Measurements from ENCODE around the gene HSD17B12.

Gene HSD17B12

DNA sequence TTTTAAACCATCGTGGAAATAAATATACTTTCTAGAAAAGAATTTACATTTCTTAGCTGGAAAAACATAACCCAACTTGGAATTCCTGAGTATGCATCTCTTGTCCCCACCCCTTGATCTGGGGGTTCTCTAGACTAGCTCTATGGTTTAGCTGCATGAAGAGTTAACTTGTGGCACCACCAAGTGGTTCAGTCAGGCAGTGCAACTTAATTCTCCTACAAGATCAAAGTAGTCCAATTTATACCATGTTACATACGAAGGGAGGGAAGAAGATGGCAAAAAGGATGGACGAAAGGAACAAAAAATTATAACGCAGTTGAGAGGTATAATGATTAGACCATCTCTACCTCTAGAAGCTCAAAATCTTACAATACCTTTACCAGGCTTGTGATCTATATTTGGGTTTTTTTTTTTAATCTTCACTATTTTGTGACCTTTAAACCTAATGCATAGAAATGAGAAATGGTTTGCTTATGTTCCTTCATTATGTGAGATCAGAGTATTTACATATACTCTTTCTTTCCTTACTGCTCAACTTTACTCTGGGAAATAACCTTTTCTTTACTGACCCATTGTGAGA is 171.6 kb downstream of the HSD17B12 start:
- no peak overlapping the region for H3K27ac ChIP-seq (ENCODE audit: low read length)
- no peaks in the 10 kb centered on the region for H3K9me3 ChIP-seq (ENCODE audit: control insufficient read depth, insufficient read depth, low read length)
- peak; percentile 66 for DNase-seq (ENCODE audit: low read depth, low spot score)
- no CpG with 5 or more reads among the region's 4 CpGs for WGBS (ENCODE audit: insufficient coverage, insufficient read length)
- no peaks in the 10 kb centered on the region for H3K4me1 ChIP-seq (ENCODE audit: control insufficient read depth, insufficient read depth, low read length)
- no peaks in the 10 kb centered on the region for H3K27me3 ChIP-seq (ENCODE audit: control insufficient read depth, insufficient read depth, low read length)
- no peak overlapping the region for H3K4me3 ChIP-seq (ENCODE audit: low read length)
- no peaks in the 10 kb centered on the region for H3K36me3 ChIP-seq (ENCODE audit: control insufficient read depth, insufficient read depth, low read length)

DNA sequence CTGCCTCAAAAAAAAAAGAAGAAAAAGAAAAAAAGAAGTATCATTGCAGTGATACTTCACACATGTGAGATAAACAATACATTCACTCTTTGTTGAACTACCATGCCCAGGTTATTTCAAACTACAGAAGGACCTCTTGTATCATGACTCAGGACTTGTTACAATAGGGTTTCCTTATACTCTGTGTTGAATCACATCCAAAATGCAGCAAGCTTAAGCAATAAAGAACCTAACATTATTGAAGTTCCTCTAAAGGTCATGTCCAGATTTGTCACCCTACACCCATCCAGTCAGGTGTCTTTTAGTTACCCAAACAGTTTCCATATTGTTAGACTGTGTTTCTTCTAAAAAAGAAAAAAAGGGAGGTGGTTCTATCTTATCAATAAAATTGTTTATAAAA is 173.2 kb downstream of the HSD17B12 start:
- no peak overlapping the region for H3K27ac ChIP-seq (ENCODE audit: low read length)
- no peak for DNase-seq (ENCODE audit: low read depth, low spot score)
- no peaks in the 10 kb centered on the region for H3K27me3 ChIP-seq (ENCODE audit: control insufficient read depth, insufficient read depth, low read length)
- H3K9me3 ChIP-seq (ENCODE audit: control insufficient read depth, insufficient read depth, low read length): no peaks in the 10 kb centered on the region
- no peaks in the 10 kb centered on the region for H3K36me3 ChIP-seq (ENCODE audit: control insufficient read depth, insufficient read depth, low read length)
- no peak overlapping the region for H3K4me3 ChIP-seq (ENCODE audit: low read length)
- no peaks in the 10 kb centered on the region for H3K4me1 ChIP-seq (ENCODE audit: control insufficient read depth, insufficient read depth, low read length)

DNA sequence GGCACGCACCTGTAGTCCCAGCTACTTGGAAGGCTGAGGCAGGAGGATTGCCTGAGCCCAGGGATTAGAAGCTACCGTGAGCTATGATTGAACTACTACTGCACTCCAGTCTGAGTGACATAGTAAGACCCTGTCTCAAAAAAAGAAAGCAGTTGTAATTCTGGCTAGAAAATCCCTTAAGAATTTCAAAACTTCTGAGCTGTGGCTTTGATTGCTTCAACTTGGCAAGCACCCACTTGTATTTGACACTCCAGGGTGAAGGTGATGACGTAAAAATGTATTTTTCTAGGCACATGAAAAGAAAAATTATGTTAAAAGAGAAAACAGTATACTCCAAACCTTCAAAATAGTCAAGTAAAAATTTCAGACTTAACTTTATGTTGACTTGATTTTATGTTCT is 176.5 kb downstream of the HSD17B12 start:
- Histone ChIP-seq H3K27ac (ENCODE audit: low read length) (no peak overlapping the region), H3K27me3 (ENCODE audit: control insufficient read depth, insufficient read depth, low read length) (no peaks in the 10 kb centered on the region), H3K4me3 (ENCODE audit: low read length) (no peak overlapping the region), H3K36me3 (ENCODE audit: control insufficient read depth, insufficient read depth, low read length) (no peaks in the 10 kb centered on the region), H3K4me1 (ENCODE audit: control insufficient read depth, insufficient read depth, low read length) (no peaks in the 10 kb centered on the region), H3K9me3 (ENCODE audit: control insufficient read depth, insufficient read depth, low read length) (no peaks in the 10 kb centered on the region)
- no CpG with 5 or more reads among the region's 3 CpGs for WGBS (ENCODE audit: insufficient coverage, insufficient read length)
- DNase-seq (ENCODE audit: low read depth, low spot score): no peak

DNA sequence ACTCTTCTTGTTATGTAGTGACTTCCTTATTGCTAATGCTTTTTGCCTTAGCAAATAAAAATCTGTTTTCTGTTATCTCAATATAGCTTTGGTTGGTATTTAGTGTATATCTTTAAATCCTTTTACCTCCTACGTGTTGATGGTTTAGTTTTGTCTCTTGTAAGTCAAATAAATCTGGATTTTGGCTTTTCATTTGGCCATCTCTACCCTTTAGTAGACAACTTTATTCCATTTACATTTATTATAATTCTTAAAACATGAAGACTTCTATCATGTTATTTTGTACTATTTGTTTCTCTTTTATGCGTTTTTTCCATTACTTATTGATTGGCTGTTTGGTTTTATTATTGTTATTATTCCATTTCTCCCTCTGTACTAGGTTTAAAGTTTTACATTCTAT is 180.6 kb downstream of the HSD17B12 start:
- Histone ChIP-seq H3K9me3 (ENCODE audit: control insufficient read depth, insufficient read depth, low read length) (no peaks in the 10 kb centered on the region), H3K27me3 (ENCODE audit: control insufficient read depth, insufficient read depth, low read length) (no peaks in the 10 kb centered on the region), H3K36me3 (ENCODE audit: control insufficient read depth, insufficient read depth, low read length) (no peaks in the 10 kb centered on the region), H3K27ac (ENCODE audit: low read length) (no peak overlapping the region), H3K4me1 (ENCODE audit: control insufficient read depth, insufficient read depth, low read length) (no peaks in the 10 kb centered on the region), H3K4me3 (ENCODE audit: low read length) (no peak overlapping the region)
- no peak for DNase-seq (ENCODE audit: low read depth, low spot score)
- no CpG with 5 or more reads among the region's 2 CpGs for WGBS (ENCODE audit: insufficient coverage, insufficient read length)

DNA sequence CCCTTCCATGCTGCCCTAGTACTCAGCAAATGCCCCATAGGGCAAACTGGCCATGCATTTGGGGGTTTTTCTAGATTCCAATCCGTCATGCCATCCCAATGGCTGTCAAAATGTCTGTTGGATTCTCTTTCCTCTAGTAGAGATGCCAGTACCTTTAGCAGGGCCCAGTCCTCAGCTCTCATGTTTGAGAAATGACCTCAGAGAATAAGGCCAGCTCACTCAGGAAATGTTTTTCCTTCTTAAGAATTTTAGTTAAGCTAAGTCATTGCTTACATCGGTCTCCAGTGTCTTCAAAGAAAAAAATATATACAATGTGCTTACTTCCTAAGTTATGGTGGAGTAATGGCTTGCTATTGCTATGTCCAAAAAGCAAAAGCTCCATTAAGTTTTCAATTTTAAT is 186.0 kb downstream of the HSD17B12 start:
- Histone ChIP-seq H3K36me3 (ENCODE audit: control insufficient read depth, insufficient read depth, low read length) (no peaks in the 10 kb centered on the region), H3K4me1 (ENCODE audit: control insufficient read depth, insufficient read depth, low read length) (no peaks in the 10 kb centered on the region), H3K27ac (ENCODE audit: low read length) (no peak overlapping the region), H3K27me3 (ENCODE audit: control insufficient read depth, insufficient read depth, low read length) (no peaks in the 10 kb centered on the region; the same call in 1 of the 2 replicates), H3K9me3 (ENCODE audit: control insufficient read depth, insufficient read depth, low read length) (no peaks in the 10 kb centered on the region), H3K4me3 (ENCODE audit: low read length) (no peak overlapping the region)
- no peak for DNase-seq (ENCODE audit: low read depth, low spot score)
- WGBS (ENCODE audit: insufficient coverage, insufficient read length): no CpG with 5 or more reads among the region's 2 CpGs

DNA sequence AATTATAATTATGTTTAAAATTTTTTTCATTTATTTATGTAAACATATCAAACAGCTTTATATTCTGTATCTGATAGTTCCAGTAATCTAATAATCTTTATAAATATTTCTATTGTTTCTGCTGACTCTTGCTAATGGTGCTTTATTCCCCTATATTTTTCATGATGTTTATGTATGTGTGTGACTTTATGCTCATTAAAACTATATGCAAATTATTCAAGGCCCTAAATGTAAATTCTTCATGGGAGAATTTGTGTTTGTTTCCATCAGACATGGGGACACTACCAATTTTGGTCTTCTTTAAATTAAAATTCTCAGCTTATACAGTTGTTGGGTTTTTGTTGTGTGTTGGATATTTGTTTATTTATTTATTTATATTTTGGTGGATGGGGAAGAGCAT is 186.4 kb downstream of the HSD17B12 start:
- no peak overlapping the region for H3K4me3 ChIP-seq (ENCODE audit: low read length)
- no peak for DNase-seq (ENCODE audit: low read depth, low spot score)
- no peak overlapping the region for H3K27ac ChIP-seq (ENCODE audit: low read length)
- H3K27me3 ChIP-seq (ENCODE audit: control insufficient read depth, insufficient read depth, low read length): no peaks in the 10 kb centered on the region; the same call in 1 of the 2 replicates
- H3K9me3 ChIP-seq (ENCODE audit: control insufficient read depth, insufficient read depth, low read length): no peaks in the 10 kb centered on the region
- H3K36me3 ChIP-seq (ENCODE audit: control insufficient read depth, insufficient read depth, low read length): no peaks in the 10 kb centered on the region
- H3K4me1 ChIP-seq (ENCODE audit: control insufficient read depth, insufficient read depth, low read length): no peaks in the 10 kb centered on the region

DNA sequence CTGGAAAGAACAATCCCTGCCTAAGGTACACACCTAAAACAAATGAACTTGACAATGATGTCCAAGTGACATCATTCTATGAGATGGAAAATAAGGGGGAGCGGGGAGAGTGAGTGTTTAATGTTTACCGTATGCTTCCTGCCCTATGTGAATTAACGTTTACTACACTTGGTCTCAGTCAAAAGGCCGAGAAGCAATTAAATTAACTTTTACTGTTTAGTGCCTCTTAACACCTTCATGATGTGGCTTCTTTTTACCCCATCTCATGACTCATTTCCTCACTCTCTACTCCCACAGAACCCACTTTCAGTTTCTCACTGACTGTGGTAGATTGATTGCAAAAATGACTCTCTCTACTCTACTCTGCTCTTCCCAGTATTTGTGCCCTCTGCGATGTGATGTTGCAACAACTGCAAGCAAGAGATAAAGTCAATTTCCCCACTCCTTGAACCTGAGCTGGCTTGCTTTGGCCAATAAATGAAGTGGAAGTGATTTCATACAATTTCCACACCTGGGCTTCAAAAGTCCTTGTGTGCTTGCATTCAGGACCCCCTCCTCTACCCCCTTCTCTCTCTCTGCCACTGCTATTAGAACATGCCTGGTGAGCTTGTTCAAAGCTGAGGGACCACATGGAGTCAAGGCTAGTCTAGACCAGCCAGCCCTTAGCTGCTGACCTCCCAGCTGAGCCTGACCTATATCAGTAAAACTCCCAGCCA is 188.5 kb downstream of the HSD17B12 start:
- WGBS (ENCODE audit: insufficient coverage, insufficient read length): no CpG with 5 or more reads among the region's 5 CpGs
- H3K27ac ChIP-seq (ENCODE audit: low read length): no peak overlapping the region
- DNase-seq (ENCODE audit: low read depth, low spot score): no peak
- no peaks in the 10 kb centered on the region for H3K36me3 ChIP-seq (ENCODE audit: control insufficient read depth, insufficient read depth, low read length)
- H3K4me1 ChIP-seq (ENCODE audit: control insufficient read depth, insufficient read depth, low read length): no peaks in the 10 kb centered on the region
- H3K9me3 ChIP-seq (ENCODE audit: control insufficient read depth, insufficient read depth, low read length): no peaks in the 10 kb centered on the region
- H3K27me3 ChIP-seq (ENCODE audit: control insufficient read depth, insufficient read depth, low read length): no peaks in the 10 kb centered on the region; the same call in 1 of the 2 replicates
- no peak overlapping the region for H3K4me3 ChIP-seq (ENCODE audit: low read length)

DNA sequence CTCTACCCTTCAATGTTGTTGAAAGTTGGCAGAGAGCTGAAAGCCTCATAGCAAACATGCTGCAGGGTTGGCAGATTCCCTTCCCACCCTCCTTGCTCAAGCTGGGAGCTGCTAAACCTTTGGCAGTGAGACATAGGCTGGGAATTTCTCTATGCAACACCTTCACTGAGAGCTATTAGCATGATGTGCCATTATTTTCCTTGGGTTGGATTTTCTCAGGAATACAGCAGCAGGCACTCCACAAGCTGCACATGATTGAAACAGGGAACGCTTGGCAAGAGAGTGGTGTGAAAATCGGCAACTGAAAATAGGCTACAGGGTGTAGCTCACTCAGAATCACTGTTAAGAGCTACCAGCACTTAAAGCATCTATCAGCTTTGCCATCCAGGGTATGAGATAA is 190.5 kb downstream of the HSD17B12 start:
- Histone ChIP-seq H3K36me3 (ENCODE audit: control insufficient read depth, insufficient read depth, low read length) (no peaks in the 10 kb centered on the region), H3K4me1 (ENCODE audit: control insufficient read depth, insufficient read depth, low read length) (no peaks in the 10 kb centered on the region), H3K9me3 (ENCODE audit: control insufficient read depth, insufficient read depth, low read length) (no peaks in the 10 kb centered on the region), H3K27me3 (ENCODE audit: control insufficient read depth, insufficient read depth, low read length) (no peaks in the 10 kb centered on the region; the same call in 1 of the 2 replicates), H3K27ac (ENCODE audit: low read length) (no peak overlapping the region), H3K4me3 (ENCODE audit: low read length) (no peak overlapping the region)
- DNase-seq (ENCODE audit: low read depth, low spot score): no peak
- no CpG with 5 or more reads among the region's 2 CpGs for WGBS (ENCODE audit: insufficient coverage, insufficient read length)

DNA sequence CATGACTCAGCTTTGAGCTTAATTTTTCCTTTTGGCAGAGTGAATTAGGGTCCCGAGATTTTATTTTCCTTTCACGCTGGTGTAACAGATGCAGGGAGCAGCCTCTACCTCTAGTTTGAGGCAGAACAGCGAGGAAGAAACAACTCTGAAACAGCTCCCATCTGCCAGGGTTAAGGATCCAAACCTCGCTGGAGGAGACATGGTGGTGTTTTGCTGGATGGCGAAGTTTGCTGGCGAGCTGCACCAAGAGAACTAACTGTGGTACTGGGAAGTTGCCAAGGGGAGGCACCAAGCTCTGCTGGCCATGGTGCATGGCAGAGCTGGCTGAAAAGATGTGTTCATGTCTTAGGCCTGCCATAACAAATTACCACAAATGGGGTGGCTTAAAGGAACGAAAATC is 192.5 kb downstream of the HSD17B12 start:
- no peaks in the 10 kb centered on the region for H3K9me3 ChIP-seq (ENCODE audit: control insufficient read depth, insufficient read depth, low read length)
- no peak for DNase-seq (ENCODE audit: low read depth, low spot score)
- no peaks in the 10 kb centered on the region for H3K36me3 ChIP-seq (ENCODE audit: control insufficient read depth, insufficient read depth, low read length)
- H3K27ac ChIP-seq (ENCODE audit: low read length): no peak overlapping the region
- H3K4me3 ChIP-seq (ENCODE audit: low read length): no peak overlapping the region
- H3K27me3 ChIP-seq (ENCODE audit: control insufficient read depth, insufficient read depth, low read length): no peaks in the 10 kb centered on the region; the same call in 1 of the 2 replicates
- no peaks in the 10 kb centered on the region for H3K4me1 ChIP-seq (ENCODE audit: control insufficient read depth, insufficient read depth, low read length)
- no CpG with 5 or more reads among the region's 7 CpGs for WGBS (ENCODE audit: insufficient coverage, insufficient read length)

DNA sequence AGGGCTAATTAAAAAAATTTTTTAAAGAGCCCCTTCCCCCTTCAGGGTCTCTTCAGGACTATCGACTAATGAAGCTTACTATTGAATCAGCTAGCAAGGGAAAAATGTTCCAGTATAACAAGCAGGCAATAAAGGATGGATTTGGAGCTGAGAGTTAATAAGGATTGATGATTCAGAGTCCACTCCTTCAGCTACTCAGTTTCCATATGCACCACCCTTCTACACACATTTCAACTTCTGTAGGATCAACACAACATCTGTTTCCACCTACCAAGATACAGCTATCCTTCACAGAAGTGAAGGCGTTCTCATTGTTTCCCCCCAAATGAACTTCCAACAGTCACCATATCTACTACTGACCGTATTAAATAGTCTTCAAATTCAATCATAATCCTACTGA is 193.5 kb downstream of the HSD17B12 start:
- H3K4me1 ChIP-seq (ENCODE audit: control insufficient read depth, insufficient read depth, low read length): no peaks in the 10 kb centered on the region
- H3K27me3 ChIP-seq (ENCODE audit: control insufficient read depth, insufficient read depth, low read length): peaks cover 3% of the 10 kb centered on the region; the same call in 1 of the 2 replicates

DNA sequence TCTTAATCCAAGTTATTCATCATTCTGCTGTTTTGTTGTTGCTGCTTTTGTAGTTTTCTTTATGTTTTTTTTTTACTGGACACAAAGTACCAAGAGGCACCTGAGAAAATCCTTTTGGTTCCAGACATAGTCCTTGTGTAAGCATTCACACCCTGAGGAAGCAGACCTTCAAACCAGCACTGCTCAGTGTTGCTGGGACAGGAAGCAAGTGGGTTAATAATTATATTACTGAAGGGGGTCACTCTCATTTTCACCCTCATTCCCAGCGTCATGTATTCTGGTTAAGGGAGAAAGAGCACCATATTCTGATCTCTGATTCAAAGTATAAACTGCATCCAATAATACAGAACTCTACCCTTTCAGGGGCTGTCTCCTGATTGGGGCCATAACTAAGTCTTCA is 194.2 kb downstream of the HSD17B12 start:
- Histone ChIP-seq H3K27me3 (ENCODE audit: control insufficient read depth, insufficient read depth, low read length) (peaks cover 3% of the 10 kb centered on the region; the same call in 1 of the 2 replicates), H3K27ac (ENCODE audit: low read length) (no peak overlapping the region), H3K36me3 (ENCODE audit: control insufficient read depth, insufficient read depth, low read length) (no peaks in the 10 kb centered on the region), H3K9me3 (ENCODE audit: control insufficient read depth, insufficient read depth, low read length) (no peaks in the 10 kb centered on the region), H3K4me3 (ENCODE audit: low read length) (no peak overlapping the region), H3K4me1 (ENCODE audit: control insufficient read depth, insufficient read depth, low read length) (no peaks in the 10 kb centered on the region)
- no CpG with 5 or more reads among the region's 1 CpG for WGBS (ENCODE audit: insufficient coverage, insufficient read length)
- no peak for DNase-seq (ENCODE audit: low read depth, low spot score)

More for the DNA sequence above, 193.5 kb downstream of the HSD17B12 start:
- Histone ChIP-seq H3K9me3 (ENCODE audit: control insufficient read depth, insufficient read depth, low read length) (no peaks in the 10 kb centered on the region), H3K4me3 (ENCODE audit: low read length) (no peak overlapping the region), H3K27ac (ENCODE audit: low read length) (no peak overlapping the region), H3K36me3 (ENCODE audit: control insufficient read depth, insufficient read depth, low read length) (no peaks in the 10 kb centered on the region)
- WGBS (ENCODE audit: insufficient coverage, insufficient read length): no CpG with 5 or more reads among the region's 3 CpGs
- DNase-seq (ENCODE audit: low read depth, low spot score): no peak
